B cell (primary cell): ENCODE measurements around the gene SPEM3. TPM values are rescaled to one million over a fixed set of nuclear protein-coding genes. Genes with fewer than 3 reads are reported as not detected.
A peak's percentile ranks its signal among the peaks of the same experiment; 100 is the strongest.

Experiments used
- ATAC-seq: fragments of 200-7000 bp; cut with Tn5 transposase; one replicate; pipeline ENCODE4 v1.10.0; 2021; ENCODE audit warnings: low read depth, mild to moderate bottlenecking, moderate number of reproducible peaks, moderate library complexity
- CTCF ChIA-PET: fragments of 350-600 bp; sonication (Branson Sonifier 250); formaldehyde crosslinking; loops from one replicate; lab custom pipeline; 2021; ENCODE audit warnings: antibody characterized with exemption, inconsistent platforms; lab: Charles Lee
- POLR2A ChIA-PET: fragments of 350-600 bp; sonication (Branson Sonifier 250); formaldehyde crosslinking; loops from one replicate; lab custom pipeline; 2021; ENCODE audit warnings: antibody characterized with exemption; lab: Charles Lee
- DNase-seq: peaks from one replicate; pipeline ENCODE4 v3.0.0; 2013
- H2AFZ ChIP-seq: 2 replicates; pipeline ENCODE4 v1.6.1; 2012; ENCODE audit warnings: mild to moderate bottlenecking, low read depth, low read length; ENCODE audit not compliant: insufficient read depth, poor library complexity, severe bottlenecking
- H3K27ac ChIP-seq, 2 donors: 1 replicate in 1 of 2; 2 replicates in 1 of 2; pipeline ENCODE4 v1.5.1; 2012 to 2013; ENCODE audit warnings: low read length in 2 of 2, mild to moderate bottlenecking in 2 of 2, moderate library complexity in 1 of 2
- H3K27me3 ChIP-seq, 4 experiments: fragments of 200-600 bp in 1 of 4; sonication (generic) in 1 of 4; replicated peaks in 1 of 4; 1 replicate in 2 of 4; 2 replicates in 2 of 4; pipeline versions ENCODE4 v1.6.1 to v1.7.0; 2013 to 2016; ENCODE audit warnings: low read length in 3 of 4, mild to moderate bottlenecking in 2 of 4, mixed read lengths in 1 of 4, moderate library complexity in 1 of 4; ENCODE audit not compliant: insufficient read depth in 4 of 4, control insufficient read depth in 3 of 4; ENCODE audit errors: control extremely low read depth in 1 of 4
- H3K36me3 ChIP-seq, 2 experiments: replicated peaks in 1 of 2; 1 replicate in 1 of 2; 2 replicates in 1 of 2; pipeline versions ENCODE4 v1.6.1 to v1.7.1; 2013; ENCODE audit warnings: low read length in 1 of 2; ENCODE audit not compliant: insufficient read depth in 2 of 2, control insufficient read depth in 1 of 2; ENCODE audit errors: control extremely low read depth in 1 of 2, extremely low read depth in 1 of 2
- H3K4me1 ChIP-seq, 2 donors: fragments of 200-600 bp in 1 of 2; sonication (generic) in 1 of 2; 1 replicate in 1 of 2; 2 replicates in 1 of 2; pipeline versions ENCODE4 v1.5.1 to v1.6.1; 2013 to 2017; ENCODE audit warnings: low read length in 2 of 2; ENCODE audit not compliant: control insufficient read depth in 2 of 2, insufficient read depth in 2 of 2
- H3K4me2 ChIP-seq: replicated peaks from 2 replicates; pipeline ENCODE3; 2012; ENCODE audit warnings: mild to moderate bottlenecking, low read depth, low read length; ENCODE audit not compliant: poor library complexity, severe bottlenecking
- H3K4me3 ChIP-seq, 5 experiments: fragments of 200-600 bp in 1 of 5; sonication (generic) in 1 of 5; 1 replicate in 3 of 5; 2 replicates in 2 of 5; pipeline versions ENCODE4 v1.5.1 to v1.7.0; 2011 to 2016; ENCODE audit warnings: low read length in 4 of 5, mild to moderate bottlenecking in 4 of 5, low read depth in 2 of 5, control low read depth in 1 of 5, moderate library complexity in 1 of 5; ENCODE audit not compliant: insufficient read depth in 1 of 5; ENCODE audit errors: control extremely low read depth in 1 of 5, extremely low read depth in 1 of 5
- H3K79me2 ChIP-seq: fragments of 200-600 bp; sonication (generic); one replicate; pipeline ENCODE4 v1.6.0; 2016; ENCODE audit warnings: low read length; ENCODE audit not compliant: control insufficient read depth, insufficient read depth
- H3K9ac ChIP-seq: fragments of 200-600 bp; sonication (generic); 2 replicates; pipeline ENCODE4 v1.6.1; 2017; ENCODE audit warnings: mild to moderate bottlenecking, low read length, moderate library complexity
- H3K9me3 ChIP-seq, 3 donors: one replicate each; pipeline versions ENCODE4 v1.6.1 to v1.7.1; 2013; ENCODE audit warnings: low read length in 2 of 3; ENCODE audit not compliant: control insufficient read depth in 2 of 3, insufficient read depth in 1 of 3; ENCODE audit errors: control extremely low read depth in 1 of 3
- H4K20me1 ChIP-seq: 2 replicates; pipeline ENCODE4 v1.6.0; 2012; ENCODE audit warnings: mild to moderate bottlenecking, low read length; ENCODE audit not compliant: insufficient read depth, control insufficient read depth, poor library complexity, severe bottlenecking
- H3K27ac Mint-ChIP-seq: one replicate; pipeline ENCODE4 v1.8.0; 2021; ENCODE audit warnings: mixed read lengths
- H3K27me3 Mint-ChIP-seq: one replicate; pipeline ENCODE4 v1.8.0; 2021; ENCODE audit warnings: mixed read lengths
- H3K4me1 Mint-ChIP-seq: one replicate; pipeline ENCODE4 v1.8.0; 2021; ENCODE audit warnings: mixed read lengths
- H3K4me3 Mint-ChIP-seq: one replicate; pipeline ENCODE4 v1.8.0; 2021; ENCODE audit warnings: mixed read lengths
- H3K9me3 Mint-ChIP-seq: one replicate; pipeline ENCODE4 v1.8.0; 2022; ENCODE audit warnings: mixed read lengths; ENCODE audit not compliant: insufficient read depth
- EZH2 ChIP-seq: IDR thresholded peaks from 2 replicates; pipeline ENCODE4 v1.6.1; 2012; ENCODE audit warnings: borderline replicate concordance, low read depth, mild to moderate bottlenecking, moderate library complexity, low read length; ENCODE audit not compliant: insufficient read depth, poor library complexity, severe bottlenecking
- WGBS: methylation state at CpG from one replicate; pipeline ENCODE4 v1.1.5; 2013; ENCODE audit warnings: missing lambda C conversion rate; ENCODE audit not compliant: insufficient coverage; 5-methylcytosine and 5-hydroxymethylcytosine counted together
- intact Hi-C: fragments of 100-400 bp; cut with micrococcal nuclease; formaldehyde crosslinking; loops from one replicate; pipeline ENCODE4 v1.10.0; 2022
- polyA plus RNA-seq: library from polyadenylated mRNA; depleted of rRNA; stranded (reverse); fragments of >200 nt; gene quantifications from 2 replicates; pipeline ENCODE4 v1.2.3, GENCODE V29; 2012
- total RNA-seq, 2 donors: library from RNA; stranded (reverse); fragments of 120-200 nt in 1 of 2; gene quantifications; 1 replicate in 1 of 2; 2 replicates in 1 of 2; pipeline versions ENCODE4 v1.2.3 to v1.2.4, GENCODE V29; 2013 to 2022
- TF ChIP-seq, protein P1 (sequence below): fragments of 200-600 bp; IDR thresholded peaks from one replicate; pipeline ENCODE4 v1.8.0; 2022; ENCODE audit warnings: antibody characterized with exemption, mild to moderate bottlenecking

Gene SPEM3
- total and polyA plus RNA-seq, 2 donors (not counting 1 experiment from before 2014, with no cell fraction given): not detected

DNA sequence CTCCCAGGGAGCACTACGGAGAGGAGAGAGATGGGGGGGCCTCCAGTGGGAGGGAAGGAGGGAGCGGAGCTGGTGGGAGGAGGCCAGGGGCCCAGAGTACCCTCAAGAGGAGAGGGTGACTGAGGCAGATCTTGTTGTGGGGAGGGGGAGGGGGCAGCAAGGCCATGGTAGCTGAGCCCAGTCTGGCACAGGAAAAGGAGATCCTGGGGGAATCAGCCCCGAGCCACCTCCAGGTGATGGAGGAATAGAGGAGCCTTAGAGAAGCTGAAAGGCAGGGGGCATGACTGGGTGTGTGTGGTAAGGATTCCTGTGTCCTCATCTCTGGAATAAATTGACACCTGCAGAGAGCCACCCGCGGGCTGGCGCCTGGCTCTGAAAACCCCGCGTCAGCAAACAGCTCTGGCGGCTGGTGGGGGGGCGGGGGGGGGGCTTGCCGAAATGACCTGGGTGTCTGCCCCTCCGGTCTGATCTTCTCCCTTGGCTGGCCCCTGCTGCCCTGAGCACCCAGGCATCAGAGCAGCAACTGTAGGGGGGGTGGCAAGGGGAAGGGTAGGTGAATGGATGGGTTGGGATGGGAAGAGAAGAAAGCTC lies 22.3 kb upstream of the SPEM3 start:
- H3K9ac ChIP-seq: no peak overlapping the region

DNA sequence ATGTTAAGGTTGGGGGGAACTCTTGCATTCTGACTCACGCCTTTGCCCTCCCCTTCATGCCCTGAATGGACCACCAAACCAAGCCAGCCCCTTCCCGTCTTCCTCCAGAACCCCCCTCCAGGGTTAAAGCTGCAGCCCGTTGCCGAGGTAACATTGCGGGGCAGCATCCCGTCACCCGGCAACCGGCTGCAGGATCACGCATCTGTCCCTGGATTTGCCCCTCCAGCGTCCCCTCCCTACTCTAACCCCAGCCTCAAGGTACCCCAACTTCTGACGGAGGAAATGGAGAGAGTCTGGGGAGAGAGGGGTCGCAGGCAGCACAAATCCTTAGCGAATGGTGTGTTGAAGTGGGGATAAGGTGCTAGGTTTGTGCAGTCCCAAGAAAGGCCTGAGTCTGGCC lies 21.6 kb upstream of the SPEM3 start:
- no peak overlapping the region for H3K4me3 ChIP-seq
- H3K9me3 ChIP-seq: peaks cover 0 to 4% (median 0%) of the 10 kb centered on the region in 3 donors
- no peak overlapping the region for H3K4me2 ChIP-seq
- peaks cover 6% of the 10 kb centered on the region for H3K79me2 ChIP-seq
- peaks cover 0 to 33% (median 4%) of the 10 kb centered on the region in 4 experiments for H3K27me3 ChIP-seq
- Mint-ChIP-seq H3K4me3 (peak overlapping the region; percentile 10), H3K9me3 (no peaks in the 10 kb centered on the region), H3K4me1 (peaks cover 23% of the 10 kb centered on the region), H3K27ac (no peak overlapping the region), H3K27me3 (peaks cover 30% of the 10 kb centered on the region)
- H3K27ac ChIP-seq: no peak overlapping the region
- ChIA-PET CTCF (interaction anchor here (1.1 to 1.2 kb wide), 4 partner anchors 29 to 154 kb away, joined by 3 read pairs; no protein-coding TSS in a partner anchor), POLR2A (interaction anchor here (1.2 kb wide), 1 partner anchor 187 kb away, joined by 3 read pairs; no protein-coding TSS in a partner anchor)
- H2AFZ ChIP-seq: no peak overlapping the region
- TF ChIP-seq EZH2: no peak
- TF ChIP-seq, protein P1, sequence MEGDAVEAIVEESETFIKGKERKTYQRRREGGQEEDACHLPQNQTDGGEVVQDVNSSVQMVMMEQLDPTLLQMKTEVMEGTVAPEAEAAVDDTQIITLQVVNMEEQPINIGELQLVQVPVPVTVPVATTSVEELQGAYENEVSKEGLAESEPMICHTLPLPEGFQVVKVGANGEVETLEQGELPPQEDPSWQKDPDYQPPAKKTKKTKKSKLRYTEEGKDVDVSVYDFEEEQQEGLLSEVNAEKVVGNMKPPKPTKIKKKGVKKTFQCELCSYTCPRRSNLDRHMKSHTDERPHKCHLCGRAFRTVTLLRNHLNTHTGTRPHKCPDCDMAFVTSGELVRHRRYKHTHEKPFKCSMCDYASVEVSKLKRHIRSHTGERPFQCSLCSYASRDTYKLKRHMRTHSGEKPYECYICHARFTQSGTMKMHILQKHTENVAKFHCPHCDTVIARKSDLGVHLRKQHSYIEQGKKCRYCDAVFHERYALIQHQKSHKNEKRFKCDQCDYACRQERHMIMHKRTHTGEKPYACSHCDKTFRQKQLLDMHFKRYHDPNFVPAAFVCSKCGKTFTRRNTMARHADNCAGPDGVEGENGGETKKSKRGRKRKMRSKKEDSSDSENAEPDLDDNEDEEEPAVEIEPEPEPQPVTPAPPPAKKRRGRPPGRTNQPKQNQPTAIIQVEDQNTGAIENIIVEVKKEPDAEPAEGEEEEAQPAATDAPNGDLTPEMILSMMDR: no peak
- intact Hi-C loops: no loop called here
- H3K9ac ChIP-seq: no peak overlapping the region
- no peaks in the 10 kb centered on the region for H3K36me3 ChIP-seq
- no peak for DNase-seq
- no peaks in the 10 kb centered on the region for H4K20me1 ChIP-seq
- H3K4me1 ChIP-seq: peaks cover 17 to 20% of the 10 kb centered on the region in 2 donors
- ATAC-seq: no peak
- 96% methylated on average over 4 of the region's 13 CpGs for WGBS

More for the DNA sequence above, 22.3 kb upstream of the SPEM3 start:
- TF ChIP-seq, protein P1: no peak
- TF ChIP-seq EZH2: no peak
- Histone ChIP-seq H3K4me1 (peaks cover 17 to 20% of the 10 kb centered on the region in 2 donors), H3K4me2 (no peak overlapping the region), H3K36me3 (no peaks in the 10 kb centered on the region), H3K4me3 (no peak overlapping the region), H3K9me3 (peaks cover 0 to 4% (median 0%) of the 10 kb centered on the region in 3 donors), H3K27me3 (peaks cover 0 to 33% (median 4%) of the 10 kb centered on the region in 4 experiments), H4K20me1 (no peaks in the 10 kb centered on the region), H3K79me2 (peaks cover 6% of the 10 kb centered on the region), H2AFZ (no peak overlapping the region), H3K27ac (no peak overlapping the region)
- CTCF ChIA-PET: interaction anchor here (1.2 kb wide), 2 partner anchors 30 to 32 kb away, joined by 3 to 4 read pairs; no protein-coding TSS in a partner anchor
- 83% methylated on average over 9 of the region's 12 CpGs for WGBS
- peaks cover 23% of the 10 kb centered on the region for H3K4me1 Mint-ChIP-seq
- peaks cover 30% of the 10 kb centered on the region for H3K27me3 Mint-ChIP-seq
- no peaks in the 10 kb centered on the region for H3K9me3 Mint-ChIP-seq
- DNase-seq (no peak), ATAC-seq (no peak)
- intact Hi-C loops: no loop called here
- H3K4me3 Mint-ChIP-seq: peak overlapping the region; percentile 80
- POLR2A ChIA-PET: interaction anchor here (1.2 kb wide), 1 partner anchor 186 kb away, joined by 3 read pairs; no protein-coding TSS in a partner anchor
- no peak overlapping the region for H3K27ac Mint-ChIP-seq
